Pancreas (tissue), 10 donors: ENCODE data around the gene CLOCK. TPM values are rescaled to one million over a fixed set of nuclear protein-coding genes. Genes with fewer than 3 reads are reported as not detected.

Experiments used
- ATAC-seq, 4 donors: fragments of 200-7000 bp; cut with Tn5 transposase; one replicate each; pipeline versions ENCODE4 v1.8.0 to v1.9.1; 2020; ENCODE audit warnings: mild to moderate bottlenecking in 4 of 4, moderate library complexity in 4 of 4
- DNase-seq, 6 donors: peaks; one replicate each; pipeline ENCODE4 v3.0.0-alpha.2; 2020
- FAIRE-seq: peaks from 2 replicates; lab custom pipeline; 2012; peaks lifted over from hg19 to GRCh38; lab: Jason Lieb, UNC
- H3K27ac ChIP-seq, 4 donors: fragments of 200-600 bp; sonication (generic); 1 replicate in 3 of 4; 2 replicates in 1 of 4; pipeline versions ENCODE4 v1.5.0 to v1.8.0; 2020
- H3K27me3 ChIP-seq, 4 donors: fragments of 200-600 bp; one replicate each; pipeline ENCODE4 v1.8.0; 2021
- H3K36me3 ChIP-seq, 3 donors: fragments of 200-600 bp; sonication (generic) in 1 of 3; one replicate each; pipeline versions ENCODE4 v1.5.0 to v1.8.0; 2020 to 2021
- H3K4me1 ChIP-seq, 3 donors: fragments of 200-600 bp; one replicate each; pipeline ENCODE4 v1.8.0; 2021
- H3K4me3 ChIP-seq, 4 donors: fragments of 200-600 bp; sonication (generic) in 2 of 4; one replicate each; pipeline versions ENCODE4 v1.5.0 to v1.8.0; 2020 to 2021
- H3K9me3 ChIP-seq, 4 donors: fragments of 200-600 bp; one replicate each; pipeline ENCODE4 v1.8.0; 2021
- WGBS, 2 donors: extraction: QIAGEN DNeasy Blood & Tissue Kit; methylation state at CpG; one replicate each; pipeline ENCODE4 v1.1.7; 2013; 5-methylcytosine and 5-hydroxymethylcytosine counted together
- intact Hi-C, 3 donors: fragments of 100-400 bp; cut with DNase I; formaldehyde crosslinking; loops; one replicate each; pipeline versions ENCODE4 v1.11.1 to v1.14.2; 2022
- polyA plus RNA-seq, 2 donors: library from polyadenylated mRNA; stranded (reverse); fragments of 200-250 nt; gene quantifications; one replicate each; pipeline ENCODE4 v1.2.3, GENCODE V29; 2013
- total RNA-seq, 6 donors: library from RNA; stranded (reverse); fragmentation: NEBNext Ultra II Directional in 4 of 6; extraction: Animal tissue kit (Norgen Biotek cat#: 25700) in 4 of 6; gene quantifications; one replicate each; pipeline versions ENCODE4 v1.2.1 to v1.2.4, GENCODE V29; 2021 to 2023
- TF ChIP-seq, protein P1 (sequence below), 4 donors: fragments of 200-600 bp; sonication (generic) in 3 of 4; IDR thresholded peaks; one replicate each; pipeline versions ENCODE4 v1.5.0 to v1.8.0; 2021; ENCODE audit warnings: antibody characterized with exemption in 4 of 4
- donor health status: healthy with polysubstance abuse.
- donor health status: DM: no; HTN: no; CAD: no; lungs with moderate emphysema.
- donor health status: DM: no; HTN: no; CAD: no.
- donor health status: control.
- donor health status: control.
- donor health status: Bipolar disorder and iron deficiency.
- donor health status: DM: yes; HTN: yes; CAD: no.
- donor health status: DM: no; HTN: no; CAD: no.
- donor health status: DM: no; HTN: no; CAD: no.
- donor health status: DM: yes; HTN: yes; CAD: no.

Gene CLOCK
- total and polyA plus RNA-seq, 8 donors: 2.9 to 14.1 (median 10.8) TPM

DNA sequence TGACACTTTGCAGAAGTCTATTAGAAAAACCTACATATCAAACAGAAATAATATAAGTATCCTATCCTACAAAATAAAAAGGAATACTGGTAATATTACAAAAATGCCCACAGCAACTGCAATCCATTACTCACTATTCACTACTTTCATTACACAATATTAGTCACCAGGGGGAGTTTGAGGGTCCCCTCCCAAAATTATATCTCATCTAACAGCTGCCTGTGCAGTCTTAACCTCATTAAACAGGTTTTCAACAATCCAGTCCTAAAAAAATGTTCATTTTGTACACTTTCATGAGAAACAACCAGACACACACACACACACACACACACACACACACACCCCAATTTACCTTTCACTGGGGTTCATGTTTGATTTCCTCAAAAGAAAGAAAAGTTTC lies 2.9 kb downstream of the CLOCK start:
- TF ChIP-seq, protein P1, sequence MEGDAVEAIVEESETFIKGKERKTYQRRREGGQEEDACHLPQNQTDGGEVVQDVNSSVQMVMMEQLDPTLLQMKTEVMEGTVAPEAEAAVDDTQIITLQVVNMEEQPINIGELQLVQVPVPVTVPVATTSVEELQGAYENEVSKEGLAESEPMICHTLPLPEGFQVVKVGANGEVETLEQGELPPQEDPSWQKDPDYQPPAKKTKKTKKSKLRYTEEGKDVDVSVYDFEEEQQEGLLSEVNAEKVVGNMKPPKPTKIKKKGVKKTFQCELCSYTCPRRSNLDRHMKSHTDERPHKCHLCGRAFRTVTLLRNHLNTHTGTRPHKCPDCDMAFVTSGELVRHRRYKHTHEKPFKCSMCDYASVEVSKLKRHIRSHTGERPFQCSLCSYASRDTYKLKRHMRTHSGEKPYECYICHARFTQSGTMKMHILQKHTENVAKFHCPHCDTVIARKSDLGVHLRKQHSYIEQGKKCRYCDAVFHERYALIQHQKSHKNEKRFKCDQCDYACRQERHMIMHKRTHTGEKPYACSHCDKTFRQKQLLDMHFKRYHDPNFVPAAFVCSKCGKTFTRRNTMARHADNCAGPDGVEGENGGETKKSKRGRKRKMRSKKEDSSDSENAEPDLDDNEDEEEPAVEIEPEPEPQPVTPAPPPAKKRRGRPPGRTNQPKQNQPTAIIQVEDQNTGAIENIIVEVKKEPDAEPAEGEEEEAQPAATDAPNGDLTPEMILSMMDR (IDR thresholded peaks at IDR 0.05): no peak
- FAIRE-seq (no peak), ATAC-seq (no peak), DNase-seq (no peak)
- intact Hi-C loops: no loop called here
- Histone ChIP-seq H3K9me3 (no peaks in the 10 kb centered on the region), H3K27me3 (no peaks in the 10 kb centered on the region), H3K4me1 (peaks cover 0 to 8% (median 0%) of the 10 kb centered on the region in 3 donors), H3K36me3 (no peaks in the 10 kb centered on the region), H3K27ac (no peak overlapping the region), H3K4me3 (no peak overlapping the region)

GRCh38 chr4:55540271-55540670 lies 6.4 kb downstream of the CLOCK start:
- H3K36me3 ChIP-seq: no peaks in the 10 kb centered on the region
- TF ChIP-seq, protein P1 (IDR thresholded peaks at IDR 0.05): no peak
- no peak overlapping the region for H3K4me3 ChIP-seq
- peaks cover 0 to 8% (median 0%) of the 10 kb centered on the region in 3 donors for H3K4me1 ChIP-seq
- ATAC-seq (no peak), FAIRE-seq (no peak), DNase-seq (no peak)
- no peaks in the 10 kb centered on the region for H3K9me3 ChIP-seq
- intact Hi-C loops: no loop called here
- H3K27ac ChIP-seq: no peak overlapping the region
- 90 to 96% methylated on average over 3 of the region's 3 CpGs for WGBS, 2 donors
- H3K27me3 ChIP-seq: no peaks in the 10 kb centered on the region

DNA sequence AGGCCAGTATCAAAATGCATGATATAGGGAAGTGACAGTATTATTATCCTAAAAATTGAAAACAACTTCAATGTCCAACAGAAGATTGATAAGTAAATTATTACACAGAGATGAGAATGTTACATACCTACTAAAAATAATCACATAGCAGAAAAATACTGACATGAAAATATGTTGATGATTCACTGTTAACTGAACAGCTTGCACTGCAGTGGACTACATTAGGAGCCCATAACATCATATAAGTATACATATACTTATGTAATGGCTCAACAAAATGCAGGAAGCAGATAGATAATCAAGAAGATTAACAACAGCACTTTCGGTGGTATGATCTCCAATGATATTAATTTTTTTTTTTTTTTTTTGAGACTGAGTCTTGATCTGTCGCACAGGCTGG lies 7.1 kb downstream of the CLOCK start:
- Histone ChIP-seq H3K4me3 (no peak overlapping the region), H3K4me1 (peaks cover 0 to 5% (median 0%) of the 10 kb centered on the region in 3 donors), H3K27me3 (no peaks in the 10 kb centered on the region), H3K9me3 (no peaks in the 10 kb centered on the region), H3K36me3 (no peaks in the 10 kb centered on the region), H3K27ac (no peak overlapping the region)
- intact Hi-C loops: no loop called here
- ATAC-seq (no peak), DNase-seq (no peak), FAIRE-seq (no peak)
- TF ChIP-seq, protein P1 (IDR thresholded peaks at IDR 0.05): no peak
- 88 to 92% methylated on average over 2 of the region's 2 CpGs for whole genome bisulfite sequencing, 2 donors

- H3K4me1 ChIP-seq: no peaks in the 10 kb centered on the region
- no peak overlapping the region for H3K27ac ChIP-seq
- TF ChIP-seq, protein P1 (IDR thresholded peaks at IDR 0.05): no peak
- FAIRE-seq: no peak
- no peak overlapping the region for H3K4me3 ChIP-seq
- H3K27me3 ChIP-seq: no peaks in the 10 kb centered on the region
- no peak for DNase-seq
- H3K36me3 ChIP-seq: no peaks in the 10 kb centered on the region
- H3K9me3 ChIP-seq: no peaks in the 10 kb centered on the region
- intact Hi-C loops: no loop called here
- no peak for ATAC-seq
Measured at GRCh38 chr4:55538531-55538930, 8.2 kb downstream of the CLOCK start.

DNA sequence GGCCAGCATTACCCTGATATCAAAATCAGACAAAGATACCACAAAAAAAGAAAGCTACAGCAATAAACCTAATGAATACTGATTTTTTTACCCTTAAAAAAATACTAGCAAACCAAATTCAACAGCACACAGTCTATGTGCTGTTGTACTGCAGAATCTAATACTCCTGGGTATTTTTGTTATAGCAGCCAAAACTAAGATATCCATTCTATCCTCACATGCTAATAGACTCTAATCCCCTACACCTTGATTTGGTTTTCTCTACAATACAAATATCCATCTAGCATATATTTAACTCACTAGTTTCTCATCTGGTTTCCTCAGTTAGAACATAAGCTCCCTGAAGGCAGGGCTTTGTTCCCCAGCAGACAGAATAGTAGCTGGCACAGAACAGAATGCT lies 12.4 kb downstream of the CLOCK start:
- TF ChIP-seq, protein P1 (IDR thresholded peaks at IDR 0.05): no peak
- H3K9me3 ChIP-seq: no peaks in the 10 kb centered on the region
- intact Hi-C loops: no loop called here
- no peak overlapping the region for H3K27ac ChIP-seq
- H3K36me3 ChIP-seq: no peaks in the 10 kb centered on the region
- no peaks in the 10 kb centered on the region for H3K4me1 ChIP-seq
- no peaks in the 10 kb centered on the region for H3K27me3 ChIP-seq
- no peak for ATAC-seq
- no peak for FAIRE-seq
- H3K4me3 ChIP-seq: no peak overlapping the region
- DNase-seq: no peak
